SU-DHL-6 (cell line): ENCODE data around the gene PRR15.

Source experiments
- H2AFZ ChIP-seq: fragments of 200-600 bp; sonication (generic); 2 replicates; pipeline ENCODE4 v1.6.1; 2014; ENCODE audit warnings: low read depth, mild to moderate bottlenecking, moderate library complexity, mixed read lengths, antibody characterized with exemption, low read length; ENCODE audit not compliant: severe bottlenecking
- H3F3A ChIP-seq: fragments of 200-600 bp; shearing (Covaris generic); 2 replicates; pipeline ENCODE4 v1.6.0; 2016; ENCODE audit warnings: antibody characterized with exemption, mild to moderate bottlenecking; ENCODE audit not compliant: insufficient read depth
- H3K27ac ChIP-seq: fragments of 200-600 bp; sonication (generic); 2 replicates; pipeline ENCODE4 v1.5.1; 2016; ENCODE audit warnings: low read depth, mild to moderate bottlenecking, low read length, moderate library complexity, mixed read lengths
- H3K27me3 ChIP-seq: fragments of 200-600 bp; sonication (generic), shearing (Covaris generic); 2 replicates; pipeline ENCODE4 v1.6.0; 2014; ENCODE audit warnings: mild to moderate bottlenecking, low read length
- H3K36me3 ChIP-seq: fragments of 200-600 bp; sonication (generic); 2 replicates; pipeline ENCODE4 v1.6.1; 2014; ENCODE audit warnings: mild to moderate bottlenecking, low read length, mixed read lengths
- H3K4me2 ChIP-seq: fragments of 300-600, 200-600 bp; shearing (Covaris generic), sonication (generic); 2 replicates; pipeline ENCODE4 v1.6.0; 2014; ENCODE audit warnings: low read length, low read depth, mild to moderate bottlenecking; ENCODE audit not compliant: poor library complexity, severe bottlenecking
- H3K4me3 ChIP-seq: fragments of 200-600 bp; sonication (generic); 2 replicates; pipeline ENCODE4 v1.5.1; 2014; ENCODE audit warnings: antibody characterized with exemption, low read length, mild to moderate bottlenecking, mixed read lengths; ENCODE audit not compliant: insufficient read depth, poor library complexity, severe bottlenecking
- H3K79me2 ChIP-seq: fragments of 200-600 bp; sonication (generic); 2 replicates; pipeline ENCODE4 v1.6.1; 2014; ENCODE audit warnings: mild to moderate bottlenecking, low read length, moderate library complexity; ENCODE audit not compliant: insufficient read depth
- H3K9ac ChIP-seq: fragments of 200-600 bp; sonication (generic); 2 replicates; pipeline ENCODE4 v1.7.0; 2014; ENCODE audit warnings: mild to moderate bottlenecking, low read length
- H3K9me2 ChIP-seq: fragments of 200-600 bp; sonication (generic); replicated peaks from 2 replicates; pipeline ENCODE4 v1.6.1; 2014; ENCODE audit warnings: low read length; ENCODE audit not compliant: insufficient read depth
- H3K9me3 ChIP-seq: fragments of 200-600 bp; sonication (generic); 2 replicates; pipeline ENCODE4 v1.6.1; 2014; ENCODE audit warnings: low read length, mixed read lengths; ENCODE audit not compliant: insufficient read depth
- H4K20me1 ChIP-seq: fragments of 200-600 bp; sonication (generic); 2 replicates; pipeline ENCODE4 v1.6.1; 2014; ENCODE audit warnings: low read depth, mild to moderate bottlenecking, antibody characterized with exemption, low read length, moderate library complexity, mixed read lengths
- EZH2phosphoT487 ChIP-seq: fragments of 200-600 bp; sonication (generic), shearing (Covaris generic); conservative IDR thresholded peaks from 2 replicates; pipeline ENCODE4 v1.6.1; 2018; ENCODE audit warnings: mild to moderate bottlenecking, antibody characterized with exemption, low read length, moderate library complexity, mixed read lengths
- TF ChIP-seq, protein P1 (sequence below): fragments of 200-600 bp; sonication (generic); IDR thresholded peaks from one replicate; pipeline ENCODE4 v1.5.1; 2017; ENCODE audit warnings: antibody characterized with exemption, mild to moderate bottlenecking, low read length, moderate library complexity; ENCODE audit not compliant: insufficient read depth, poor library complexity, severe bottlenecking

Gene PRR15

DNA sequence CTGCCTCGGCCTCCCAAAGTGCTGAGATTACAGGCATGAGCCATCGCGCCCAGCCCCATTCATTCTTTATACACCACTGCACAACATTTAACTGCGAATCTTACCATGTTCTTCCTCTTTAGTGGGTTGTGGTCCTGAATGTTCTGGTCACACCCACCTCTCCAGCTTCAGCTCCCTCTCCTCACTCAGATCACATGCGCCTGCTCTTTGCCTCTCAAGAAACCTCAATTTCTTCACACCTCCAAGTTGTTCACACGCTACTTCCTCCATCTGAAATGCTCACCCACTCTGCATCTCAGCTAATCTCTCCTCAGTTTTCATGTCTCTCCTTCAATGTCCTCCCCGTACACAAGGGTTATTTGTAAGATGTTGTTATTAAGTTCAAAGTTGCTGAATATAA is 2.4 kb upstream of the PRR15 start:
- TF ChIP-seq, protein P1, sequence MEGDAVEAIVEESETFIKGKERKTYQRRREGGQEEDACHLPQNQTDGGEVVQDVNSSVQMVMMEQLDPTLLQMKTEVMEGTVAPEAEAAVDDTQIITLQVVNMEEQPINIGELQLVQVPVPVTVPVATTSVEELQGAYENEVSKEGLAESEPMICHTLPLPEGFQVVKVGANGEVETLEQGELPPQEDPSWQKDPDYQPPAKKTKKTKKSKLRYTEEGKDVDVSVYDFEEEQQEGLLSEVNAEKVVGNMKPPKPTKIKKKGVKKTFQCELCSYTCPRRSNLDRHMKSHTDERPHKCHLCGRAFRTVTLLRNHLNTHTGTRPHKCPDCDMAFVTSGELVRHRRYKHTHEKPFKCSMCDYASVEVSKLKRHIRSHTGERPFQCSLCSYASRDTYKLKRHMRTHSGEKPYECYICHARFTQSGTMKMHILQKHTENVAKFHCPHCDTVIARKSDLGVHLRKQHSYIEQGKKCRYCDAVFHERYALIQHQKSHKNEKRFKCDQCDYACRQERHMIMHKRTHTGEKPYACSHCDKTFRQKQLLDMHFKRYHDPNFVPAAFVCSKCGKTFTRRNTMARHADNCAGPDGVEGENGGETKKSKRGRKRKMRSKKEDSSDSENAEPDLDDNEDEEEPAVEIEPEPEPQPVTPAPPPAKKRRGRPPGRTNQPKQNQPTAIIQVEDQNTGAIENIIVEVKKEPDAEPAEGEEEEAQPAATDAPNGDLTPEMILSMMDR, result no peak
- TF ChIP-seq EZH2phosphoT487, result no peak

DNA sequence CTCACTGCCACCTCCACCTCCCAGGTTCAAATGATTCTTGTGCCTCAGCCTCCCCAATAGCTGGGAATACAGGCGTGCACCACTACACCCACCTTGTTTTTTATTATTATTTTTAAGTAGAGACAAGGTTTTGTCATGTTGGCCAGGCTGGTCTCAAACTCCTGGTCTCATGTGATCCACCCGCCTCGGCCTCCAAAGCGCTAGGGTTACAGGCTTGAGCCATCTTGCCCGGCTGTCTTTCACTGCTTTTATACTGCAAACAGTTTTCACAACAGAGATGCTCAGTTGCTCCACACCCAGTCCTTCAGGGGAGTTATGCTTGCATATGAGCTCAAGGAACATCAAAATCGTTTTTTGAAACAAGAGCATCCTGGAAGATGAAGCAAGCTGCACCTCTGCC is 1.3 kb upstream of the PRR15 start:
- Histone ChIP-seq H3K9me2 (no peaks in the 10 kb centered on the region), H3K79me2 (no peaks in the 10 kb centered on the region), H4K20me1 (no peaks in the 10 kb centered on the region), H3F3A (no peaks in the 10 kb centered on the region), H3K9me3 (no peaks in the 10 kb centered on the region), H3K27me3 (no peaks in the 10 kb centered on the region), H2AFZ (no peak overlapping the region), H3K4me2 (no peak overlapping the region), H3K27ac (no peak overlapping the region), H3K4me3 (no peak overlapping the region), H3K9ac (no peak overlapping the region), H3K36me3 (no peaks in the 10 kb centered on the region)
- TF ChIP-seq, protein P1, result no peak
- TF ChIP-seq EZH2phosphoT487, result no peak

More for the DNA sequence above, 2.4 kb upstream of the PRR15 start:
- H3K4me3 ChIP-seq, result no peak overlapping the region
- no peaks in the 10 kb centered on the region for H3K9me3 ChIP-seq
- no peak overlapping the region for H2AFZ ChIP-seq
- no peak overlapping the region for H3K9ac ChIP-seq
- H3K4me2 ChIP-seq, result no peak overlapping the region
- no peaks in the 10 kb centered on the region for H3K9me2 ChIP-seq
- no peaks in the 10 kb centered on the region for H4K20me1 ChIP-seq
- H3K79me2 ChIP-seq, result no peaks in the 10 kb centered on the region
- H3K27me3 ChIP-seq, result no peaks in the 10 kb centered on the region
- H3K27ac ChIP-seq, result no peak overlapping the region
- H3F3A ChIP-seq, result no peaks in the 10 kb centered on the region
- no peaks in the 10 kb centered on the region for H3K36me3 ChIP-seq

DNA sequence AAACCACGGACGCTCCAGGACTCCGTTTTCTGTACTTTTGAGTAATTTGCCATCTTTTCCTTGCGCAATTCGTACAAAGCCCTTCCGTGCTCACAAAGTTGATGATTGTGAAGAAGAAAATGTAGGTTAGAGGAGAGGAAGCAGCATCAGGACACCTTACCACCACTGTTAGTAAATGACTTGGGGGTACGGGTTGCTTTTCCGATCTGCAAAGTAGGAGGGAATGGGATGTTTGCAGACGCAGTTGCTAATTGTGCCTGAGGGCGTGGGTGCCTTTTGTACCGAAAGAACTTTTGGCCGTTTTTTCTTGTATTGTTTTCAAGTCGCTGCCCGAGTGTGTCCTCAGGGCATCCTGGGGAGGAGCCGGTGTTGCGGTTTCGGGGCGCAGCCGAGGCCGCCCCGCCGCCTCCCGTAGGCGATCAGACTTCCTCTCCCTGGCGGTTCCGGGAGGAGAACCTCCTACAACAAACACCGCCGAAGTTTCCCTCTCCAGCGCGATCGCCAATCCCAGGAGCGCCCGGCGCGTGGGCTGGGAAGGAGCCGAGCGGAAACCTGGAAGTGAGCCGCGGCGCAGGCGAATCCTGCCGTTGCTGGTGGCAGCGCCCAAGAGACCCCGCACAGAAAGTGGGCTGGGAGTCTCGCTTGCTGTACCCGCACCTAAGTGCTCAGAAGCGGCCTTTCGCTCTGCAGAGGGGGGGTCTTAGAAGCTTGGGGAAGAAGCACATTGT is 1.0 kb downstream of the PRR15 start:
- Histone ChIP-seq H3K4me3 (no peak overlapping the region), H3K27me3 (no peaks in the 10 kb centered on the region), H3K9ac (no peak overlapping the region), H3K79me2 (no peaks in the 10 kb centered on the region), H3K36me3 (no peaks in the 10 kb centered on the region), H3K27ac (no peak overlapping the region), H2AFZ (no peak overlapping the region), H3K9me3 (no peaks in the 10 kb centered on the region), H4K20me1 (no peaks in the 10 kb centered on the region), H3K9me2 (no peaks in the 10 kb centered on the region), H3K4me2 (no peak overlapping the region), H3F3A (no peaks in the 10 kb centered on the region)
- TF ChIP-seq, protein P1, result no peak
- no peak for TF ChIP-seq EZH2phosphoT487
